ENCODE data around the gene UFM1.

The UFM1 gene

GRCh38 chr13:38338089-38338488 lies 11.6 kb upstream of the UFM1 start:
- H3K4me2 ChIP-seq (ENCODE audit: low read length) = no peak overlapping the region
- H4K20me1 ChIP-seq (ENCODE audit: insufficient read depth, low read length) = no peaks in the 10 kb centered on the region
- H3K79me2 ChIP-seq (ENCODE audit: insufficient read depth, low read length) = no peaks in the 10 kb centered on the region
- H3K9ac ChIP-seq (ENCODE audit: low read length) = no peak overlapping the region
- H3K27me3 ChIP-seq (ENCODE audit: insufficient read depth, low read length) = no peaks in the 10 kb centered on the region
- no peaks in the 10 kb centered on the region for H3K9me3 ChIP-seq (ENCODE audit: low read length)
- TF ChIP-seq EZH2 (IDR thresholded peaks at IDR 0.05; ENCODE audit: borderline replicate concordance, low read length) = no peak
- no peak for TF ChIP-seq CTCF (IDR thresholded peaks at IDR 0.05; ENCODE audit: low read length)
- no peaks in the 10 kb centered on the region for H3K9me2 ChIP-seq (ENCODE audit: low read depth, low read length)
- no peak overlapping the region for H3K4me3 ChIP-seq (ENCODE audit: low read depth, low read length, poor library complexity, severe bottlenecking)
- no peak overlapping the region for H2AFZ ChIP-seq (ENCODE audit: low read length)
- no peak overlapping the region for H3K27ac ChIP-seq (ENCODE audit: low read depth, low read length, poor library complexity, severe bottlenecking)
- no peaks in the 10 kb centered on the region for H3K4me1 ChIP-seq (ENCODE audit: insufficient read depth, low read length, severe bottlenecking)
- H3F3A ChIP-seq (ENCODE audit: insufficient read depth, low read length) = no peaks in the 10 kb centered on the region
- H3K36me3 ChIP-seq (ENCODE audit: insufficient read depth, low read length) = no peaks in the 10 kb centered on the region

GRCh38 chr13:38340624-38341023 lies 9.0 kb upstream of the UFM1 start:
- no peaks in the 10 kb centered on the region for H3K36me3 ChIP-seq (ENCODE audit: insufficient read depth, low read length)
- no peak for TF ChIP-seq CTCF (IDR thresholded peaks at IDR 0.05; ENCODE audit: low read length)
- no peak for TF ChIP-seq EZH2 (IDR thresholded peaks at IDR 0.05; ENCODE audit: borderline replicate concordance, low read length)
- no peak overlapping the region for H2AFZ ChIP-seq (ENCODE audit: low read length)
- no peak overlapping the region for H3K27ac ChIP-seq (ENCODE audit: low read depth, low read length, poor library complexity, severe bottlenecking)
- H3K9ac ChIP-seq (ENCODE audit: low read length) = no peak overlapping the region
- H3K9me3 ChIP-seq (ENCODE audit: low read length) = no peaks in the 10 kb centered on the region
- no peaks in the 10 kb centered on the region for H3K79me2 ChIP-seq (ENCODE audit: insufficient read depth, low read length)
- H3K27me3 ChIP-seq (ENCODE audit: insufficient read depth, low read length) = no peaks in the 10 kb centered on the region
- H3K4me2 ChIP-seq (ENCODE audit: low read length) = no peak overlapping the region
- H3K4me3 ChIP-seq (ENCODE audit: low read depth, low read length, poor library complexity, severe bottlenecking) = no peak overlapping the region
- no peaks in the 10 kb centered on the region for H3F3A ChIP-seq (ENCODE audit: insufficient read depth, low read length)
- no peaks in the 10 kb centered on the region for H4K20me1 ChIP-seq (ENCODE audit: insufficient read depth, low read length)
- 0 out of 2 replicates have a peak, but pooled peaks cover 2% of the 10 kb centered on the region for H3K9me2 ChIP-seq (ENCODE audit: low read depth, low read length)
- H3K4me1 ChIP-seq (ENCODE audit: insufficient read depth, low read length, severe bottlenecking) = no peaks in the 10 kb centered on the region

- TF ChIP-seq EZH2 (IDR thresholded peaks at IDR 0.05; ENCODE audit: borderline replicate concordance, low read length) = no peak
- TF ChIP-seq CTCF (IDR thresholded peaks at IDR 0.05; ENCODE audit: low read length) = no peak
- H3K4me2 ChIP-seq (ENCODE audit: low read length) = no peak overlapping the region
- no peak overlapping the region for H3K4me3 ChIP-seq (ENCODE audit: low read depth, low read length, poor library complexity, severe bottlenecking)
- no peak overlapping the region for H3K9ac ChIP-seq (ENCODE audit: low read length)
- H3K79me2 ChIP-seq (ENCODE audit: insufficient read depth, low read length) = no peaks in the 10 kb centered on the region
- H3K9me2 ChIP-seq (ENCODE audit: low read depth, low read length) = 0 out of 2 replicates have a peak, but pooled peaks cover 2% of the 10 kb centered on the region
- no peak overlapping the region for H2AFZ ChIP-seq (ENCODE audit: low read length)
- no peaks in the 10 kb centered on the region for H3K36me3 ChIP-seq (ENCODE audit: insufficient read depth, low read length)
- H3K9me3 ChIP-seq (ENCODE audit: low read length) = no peaks in the 10 kb centered on the region
- no peaks in the 10 kb centered on the region for H3K27me3 ChIP-seq (ENCODE audit: insufficient read depth, low read length)
- no peak overlapping the region for H3K27ac ChIP-seq (ENCODE audit: low read depth, low read length, poor library complexity, severe bottlenecking)
- no peaks in the 10 kb centered on the region for H3K4me1 ChIP-seq (ENCODE audit: insufficient read depth, low read length, severe bottlenecking)
- no peaks in the 10 kb centered on the region for H3F3A ChIP-seq (ENCODE audit: insufficient read depth, low read length)
- no peaks in the 10 kb centered on the region for H4K20me1 ChIP-seq (ENCODE audit: insufficient read depth, low read length)
Observed at GRCh38 chr13:38341149-38341692, 8.4 kb upstream of the UFM1 start.

All from OCI-LY1 (cell line).